Left ventricle myocardium inferior (tissue), 1 donor: Measurements from ENCODE around the gene RAN. TPM values are rescaled to one million over a fixed set of nuclear protein-coding genes. Genes with fewer than 3 reads are reported as not detected.

Experiments
- DNase-seq: peaks from one replicate; pipeline ENCODE4 v3.0.0-alpha.2; 2020
- H3K27ac ChIP-seq: fragments of 200-600 bp; replicated peaks from 2 replicates; pipeline ENCODE4 v1.8.0; 2021
- H3K27me3 ChIP-seq: fragments of 200-600 bp; 2 replicates; pipeline ENCODE4 v1.8.0; 2021; ENCODE audit warnings: low read depth
- H3K36me3 ChIP-seq: fragments of 200-600 bp; 2 replicates; pipeline ENCODE4 v1.8.0; 2021
- H3K4me1 ChIP-seq: fragments of 200-600 bp; 2 replicates; pipeline ENCODE4 v1.8.0; 2021
- H3K4me3 ChIP-seq: fragments of 200-600 bp; 2 replicates; pipeline ENCODE4 v1.8.0; 2021; ENCODE audit warnings: mild to moderate bottlenecking, moderate library complexity
- H3K9me3 ChIP-seq: fragments of 200-600 bp; replicated peaks from 2 replicates; pipeline ENCODE4 v1.8.0; 2021
- CTCF ChIP-seq: fragments of 200-600 bp; IDR thresholded peaks from 2 replicates; pipeline ENCODE4 v1.8.0; 2021; ENCODE audit warnings: antibody characterized with exemption, mild to moderate bottlenecking, borderline replicate concordance
- intact Hi-C: fragments of 100-400 bp; cut with micrococcal nuclease; formaldehyde crosslinking; loops from one replicate; pipeline ENCODE4 v1.11.0; 2022
- total RNA-seq: library from RNA; stranded (reverse); fragmentation: NEBNext Ultra II Directional; extraction: Animal tissue kit (Norgen Biotek cat#: 25700); gene quantifications from one replicate; pipeline ENCODE4 v1.2.1, GENCODE V29; 2021
- donor health status: DM: no; HTN: yes; CAD: no; lungs with severe emphysema.

RAN gene
- total RNA-seq, 1 donor from 2014 or later = 246 TPM

DNA sequence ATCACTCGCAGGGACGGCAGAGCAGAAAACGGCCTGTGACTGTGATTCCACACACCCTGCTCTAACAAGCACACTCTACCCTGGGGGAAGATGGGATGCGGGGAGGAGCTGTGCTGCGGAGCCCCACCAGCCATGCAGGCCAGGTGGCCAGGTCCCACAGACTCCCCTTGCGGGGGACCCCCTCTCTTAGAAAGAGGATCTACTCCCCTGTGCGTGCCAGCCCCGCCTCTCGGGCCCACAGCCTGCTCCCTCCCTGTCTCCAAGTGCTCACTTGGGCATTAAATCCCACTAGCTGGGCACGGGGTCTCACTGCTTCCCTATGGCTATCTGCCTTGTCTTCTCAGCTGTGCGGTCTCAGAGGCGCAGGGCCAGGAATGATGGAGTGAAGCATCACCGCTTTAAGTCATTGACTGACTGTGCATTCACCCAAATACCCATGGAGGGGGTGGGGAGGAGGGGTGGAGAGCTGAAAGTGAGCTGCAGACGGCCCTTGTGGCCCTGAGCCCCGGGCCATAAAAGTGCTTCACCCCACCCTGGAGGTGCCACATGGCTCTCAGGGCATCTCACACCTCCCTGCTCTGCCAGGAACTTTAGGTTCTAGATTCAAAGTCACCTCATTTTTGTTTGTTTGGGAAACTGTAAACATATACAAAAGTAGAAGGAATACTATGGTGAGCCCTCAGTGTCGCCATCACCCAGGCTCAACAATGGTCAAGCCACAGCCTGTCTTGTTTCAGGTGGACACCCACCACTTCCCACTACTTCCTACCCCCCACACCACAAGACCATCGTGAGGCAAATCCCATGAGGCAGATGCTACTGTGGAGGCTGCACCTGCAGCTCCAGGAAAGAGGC is 42.2 kb upstream of the RAN start:
- no peak for TF ChIP-seq CTCF
- Histone ChIP-seq H3K27me3 (no peaks in the 10 kb centered on the region), H3K4me3 (no peak overlapping the region), H3K27ac (no peak overlapping the region), H3K36me3 (no peaks in the 10 kb centered on the region), H3K4me1 (peaks cover 12% of the 10 kb centered on the region), H3K9me3 (no peaks in the 10 kb centered on the region)
- intact Hi-C loops = no loop called here
- DNase-seq = no peak

DNA sequence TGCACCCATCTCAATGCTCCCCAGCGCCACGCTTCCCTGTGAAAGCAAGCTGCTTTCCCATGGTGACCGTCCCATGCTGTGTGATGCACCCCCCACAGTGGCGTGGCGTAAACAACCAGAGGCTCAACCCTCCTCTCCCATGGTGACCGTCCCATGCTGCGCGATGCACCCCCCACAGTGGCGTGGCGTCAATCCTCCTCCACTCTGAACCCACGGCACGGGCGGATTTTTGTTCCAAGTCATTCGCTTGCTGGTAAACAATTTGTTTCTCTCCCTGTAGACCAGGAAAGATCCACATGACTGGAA is 41.7 kb upstream of the RAN start:
- H3K36me3 ChIP-seq = no peaks in the 10 kb centered on the region
- no peak for DNase-seq
- no peaks in the 10 kb centered on the region for H3K27me3 ChIP-seq
- H3K4me3 ChIP-seq = no peak overlapping the region
- no peak for TF ChIP-seq CTCF
- intact Hi-C loops = no loop called here
- H3K9me3 ChIP-seq = no peaks in the 10 kb centered on the region
- peaks cover 12% of the 10 kb centered on the region for H3K4me1 ChIP-seq
- H3K27ac ChIP-seq = no peak overlapping the region

GRCh38 chr12:130831246-130831645 is 40.6 kb upstream of the RAN start:
- intact Hi-C loops = no loop called here
- H3K4me3 ChIP-seq = no peak overlapping the region
- peaks cover 18% of the 10 kb centered on the region for H3K4me1 ChIP-seq
- no peak overlapping the region for H3K27ac ChIP-seq
- no peak for DNase-seq
- H3K36me3 ChIP-seq = no peaks in the 10 kb centered on the region
- H3K9me3 ChIP-seq = no peaks in the 10 kb centered on the region
- no peak for TF ChIP-seq CTCF
- no peaks in the 10 kb centered on the region for H3K27me3 ChIP-seq

DNA sequence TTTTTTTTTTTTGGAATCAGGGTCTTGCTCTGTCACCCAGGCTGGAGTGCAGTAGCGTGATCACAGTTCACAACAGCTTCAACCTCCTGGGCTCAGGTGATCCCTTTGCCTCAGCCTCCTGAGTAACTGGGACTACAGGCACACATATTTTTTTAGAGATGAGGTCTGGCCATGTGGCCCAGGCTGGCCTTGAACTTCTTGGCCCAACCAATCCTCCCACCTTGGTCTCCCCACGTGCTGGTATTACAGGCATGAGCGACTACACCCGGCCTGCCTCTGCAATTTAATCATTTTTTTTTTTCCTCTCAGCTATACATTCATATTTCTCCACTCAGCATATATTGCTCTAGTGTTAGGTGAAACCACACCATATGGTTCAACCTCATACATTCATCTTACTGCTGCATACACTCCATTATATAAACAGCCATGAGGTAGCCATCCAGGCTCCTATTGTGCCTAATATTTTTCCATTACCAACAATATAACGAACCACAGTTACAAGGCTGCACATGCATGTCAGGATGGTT is 39.9 kb upstream of the RAN start:
- no peak for DNase-seq
- Histone ChIP-seq H3K27ac (no peak overlapping the region), H3K4me1 (peaks cover 21% of the 10 kb centered on the region), H3K36me3 (no peaks in the 10 kb centered on the region), H3K4me3 (no peak overlapping the region), H3K9me3 (no peaks in the 10 kb centered on the region), H3K27me3 (no peaks in the 10 kb centered on the region)
- intact Hi-C loops = no loop called here
- no peak for TF ChIP-seq CTCF

GRCh38 chr12:130832561-130833209 is 39.2 kb upstream of the RAN start:
- H3K27ac ChIP-seq = no peak overlapping the region
- no peaks in the 10 kb centered on the region for H3K36me3 ChIP-seq
- intact Hi-C loops = no loop called here
- peaks cover 23% of the 10 kb centered on the region for H3K4me1 ChIP-seq
- no peaks in the 10 kb centered on the region for H3K9me3 ChIP-seq
- H3K27me3 ChIP-seq = no peaks in the 10 kb centered on the region
- no peak overlapping the region for H3K4me3 ChIP-seq
- DNase-seq = peak; percentile 25
- TF ChIP-seq CTCF = no peak
